Nephron progenitor cell (in vitro differentiated cells): ENCODE data around the gene BMP8A.
"Not testable (repeated sequence)": the region's sequence is repeated elsewhere in the genome, so short reads cannot be mapped to it uniquely, and the experiment has no call there.

ENCODE experiments used
- DNase-seq: peaks from one replicate; pipeline ENCODE4 v3.0.0; 2021
- H3K27ac Mint-ChIP-seq: 2 replicates; pipeline ENCODE4 v1.8.0; 2021; ENCODE audit warnings: mild to moderate bottlenecking, moderate library complexity, mixed read lengths
- H3K27me3 Mint-ChIP-seq: 2 replicates; pipeline ENCODE4 v1.8.0; 2021; ENCODE audit warnings: mild to moderate bottlenecking, low read depth, mixed read lengths; ENCODE audit not compliant: poor library complexity
- H3K36me3 Mint-ChIP-seq: 2 replicates; pipeline ENCODE4 v1.8.0; 2021; ENCODE audit warnings: low read depth, mixed read lengths
- H3K4me1 Mint-ChIP-seq: 2 replicates; pipeline ENCODE4 v1.8.0; 2021; ENCODE audit warnings: mixed read lengths
- H3K4me3 Mint-ChIP-seq: 2 replicates; pipeline ENCODE4 v1.8.0; 2021; ENCODE audit warnings: mild to moderate bottlenecking, moderate library complexity, mixed read lengths
- H3K9me3 Mint-ChIP-seq: 2 replicates; pipeline ENCODE4 v1.8.0; 2021; ENCODE audit warnings: mild to moderate bottlenecking, moderate library complexity, mixed read lengths
- CTCF ChIP-seq: fragments of 200-600 bp; sonication (generic); IDR thresholded peaks from 2 replicates; pipeline ENCODE4 v1.5.0; 2021; ENCODE audit warnings: antibody characterized with exemption

BMP8A gene

DNA sequence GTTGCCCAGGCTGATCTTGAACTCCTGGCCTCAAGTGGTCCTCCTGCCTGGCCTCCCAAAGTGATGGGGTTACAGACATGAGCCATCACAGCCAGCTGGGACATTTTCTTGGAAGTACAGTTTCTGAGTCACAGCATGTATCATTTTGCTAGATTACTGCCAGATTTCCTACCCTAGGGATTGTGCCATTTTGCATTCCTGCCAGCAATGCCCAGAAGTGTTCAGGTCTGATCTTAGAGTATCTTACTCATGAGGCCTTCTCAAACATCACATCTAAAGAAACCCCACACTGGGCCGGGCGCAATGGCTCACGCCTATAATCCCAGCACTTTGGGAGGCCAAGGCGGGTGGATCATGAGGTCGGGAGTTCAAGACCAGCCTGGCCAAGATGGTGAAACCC is 10.2 kb downstream of the BMP8A start:
- no peak for DNase-seq
- no peak overlapping the region for H3K4me3 Mint-ChIP-seq
- no peaks in the 10 kb centered on the region for H3K36me3 Mint-ChIP-seq
- peaks cover 20% of the 10 kb centered on the region for H3K4me1 Mint-ChIP-seq
- H3K9me3 Mint-ChIP-seq: peaks cover 4% of the 10 kb centered on the region
- TF ChIP-seq CTCF: no peak
- H3K27me3 Mint-ChIP-seq: peaks cover 11% of the 10 kb centered on the region
- no peak overlapping the region for H3K27ac Mint-ChIP-seq

DNA sequence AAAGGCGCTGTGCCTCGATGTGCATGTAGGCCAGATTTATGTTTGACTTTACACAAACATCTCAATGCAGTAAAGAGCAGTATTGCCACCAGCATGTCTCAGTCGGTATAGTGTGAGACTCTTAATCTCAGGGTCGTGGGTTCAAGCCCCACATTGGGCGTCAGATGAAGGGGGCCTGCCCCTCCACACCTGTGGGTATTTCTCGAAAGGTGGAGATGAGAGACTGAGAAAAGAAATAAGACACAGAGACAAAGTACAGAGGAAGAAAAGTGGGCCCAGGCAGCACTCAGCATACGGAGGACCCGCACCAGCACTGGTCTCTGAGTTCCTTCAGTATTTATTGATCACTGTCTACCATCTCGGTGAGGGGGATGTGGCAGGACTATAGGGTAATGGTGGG is 13.0 kb downstream of the BMP8A start:
- H3K4me3 Mint-ChIP-seq, H3K9me3 Mint-ChIP-seq, H3K27ac Mint-ChIP-seq, H3K36me3 Mint-ChIP-seq, DNase-seq: not testable (repeated sequence)
- peaks cover 46% of the 10 kb centered on the region for H3K4me1 Mint-ChIP-seq
- H3K27me3 Mint-ChIP-seq: peaks cover 21% of the 10 kb centered on the region

- H3K9me3 Mint-ChIP-seq: peaks cover 4% of the 10 kb centered on the region
- H3K27me3 Mint-ChIP-seq: peaks cover 21% of the 10 kb centered on the region
- DNase-seq: no peak
- TF ChIP-seq CTCF: no peak
- H3K4me3 Mint-ChIP-seq: no peak overlapping the region
- H3K27ac Mint-ChIP-seq: no peak overlapping the region
- H3K4me1 Mint-ChIP-seq: peaks cover 40% of the 10 kb centered on the region
- H3K36me3 Mint-ChIP-seq: no peaks in the 10 kb centered on the region
Observed at GRCh38 chr1:39505289-39505688, 13.9 kb downstream of the BMP8A start.

DNA sequence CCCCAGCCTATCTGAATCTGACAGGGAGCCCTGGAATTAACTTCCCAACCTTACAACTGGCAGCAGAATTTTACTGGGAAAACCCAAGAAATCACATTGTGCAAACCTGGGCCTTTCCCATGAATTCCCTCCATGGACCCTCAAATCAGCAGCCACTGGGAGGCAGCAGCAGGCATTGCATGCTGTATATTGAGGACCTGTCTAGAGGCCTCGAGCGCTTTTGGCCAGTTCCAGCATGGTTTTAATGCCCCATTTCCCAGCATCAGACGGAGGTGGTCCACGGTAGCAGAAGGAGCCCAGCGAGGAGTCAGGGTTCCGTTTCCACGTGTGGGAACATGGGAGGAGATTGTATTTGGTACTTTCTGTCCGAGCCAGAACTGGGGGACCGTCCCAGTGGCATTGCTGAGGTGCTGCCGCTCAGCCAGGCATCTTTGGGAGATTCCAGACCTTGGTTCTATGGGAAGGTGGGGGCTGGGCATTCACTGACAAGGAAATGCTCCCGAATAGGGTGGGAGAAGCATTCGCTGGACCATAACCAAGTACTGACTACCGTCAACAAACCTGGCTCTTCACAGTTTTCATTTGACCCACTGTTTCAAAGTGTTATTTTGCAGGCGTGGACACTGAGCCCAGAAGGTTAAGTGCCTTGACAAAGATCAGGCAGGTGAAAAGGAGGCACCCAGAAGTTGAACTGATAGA is 15.9 kb downstream of the BMP8A start:
- Mint-ChIP-seq H3K36me3 (no peaks in the 10 kb centered on the region), H3K4me3 (peak overlapping the region; percentile 39), H3K4me1 (peaks cover 32% of the 10 kb centered on the region), H3K27ac (no peak overlapping the region), H3K27me3 (peaks cover 17% of the 10 kb centered on the region), H3K9me3 (peaks cover 2% of the 10 kb centered on the region)
- TF ChIP-seq CTCF: no peak
- peak; percentile 33 for DNase-seq

DNA sequence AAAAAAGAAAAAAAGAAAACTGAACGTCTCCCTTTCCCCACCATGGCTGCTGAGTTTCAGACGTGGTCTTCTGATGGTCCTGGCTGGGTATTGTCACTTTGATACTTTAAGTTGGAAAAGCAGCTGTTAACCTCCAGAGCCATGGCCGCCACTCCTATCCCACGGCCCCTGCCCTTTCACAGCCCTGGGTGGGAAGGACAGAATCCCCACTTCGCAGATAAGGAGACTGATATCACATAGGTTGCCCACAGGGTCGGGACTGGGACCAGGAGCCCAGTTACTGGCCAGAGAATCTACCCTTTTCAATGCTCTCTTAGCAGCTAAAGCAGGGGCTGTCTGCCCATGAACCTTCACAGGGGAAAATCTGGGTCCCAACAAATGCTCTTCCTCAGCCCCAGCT is 16.8 kb downstream of the BMP8A start:
- H3K4me3 Mint-ChIP-seq: no peak overlapping the region
- no peaks in the 10 kb centered on the region for H3K9me3 Mint-ChIP-seq
- H3K4me1 Mint-ChIP-seq: peaks cover 32% of the 10 kb centered on the region
- DNase-seq: no peak
- no peaks in the 10 kb centered on the region for H3K36me3 Mint-ChIP-seq
- H3K27ac Mint-ChIP-seq: no peak overlapping the region
- TF ChIP-seq CTCF: no peak
- H3K27me3 Mint-ChIP-seq: peaks cover 19% of the 10 kb centered on the region

- Mint-ChIP-seq H3K4me1 (peaks cover 32% of the 10 kb centered on the region), H3K27ac (no peak overlapping the region), H3K36me3 (no peaks in the 10 kb centered on the region), H3K4me3 (no peak overlapping the region), H3K9me3 (no peaks in the 10 kb centered on the region), H3K27me3 (peaks cover 24% of the 10 kb centered on the region)
- no peak for DNase-seq
- no peak for TF ChIP-seq CTCF
Observed at GRCh38 chr1:39508857-39509305, 17.4 kb downstream of the BMP8A start.
